T follicular helper cell (primary cell): ENCODE data around the gene ITGB5.

ENCODE experiments used
- DNase-seq: peaks from one replicate; pipeline ENCODE4 v3.0.0-alpha.2; 2020; ENCODE audit warnings: low read depth
- total RNA-seq, 2 experiments: gene quantifications; one replicate each; lab custom pipeline; 2026; lab: John Stamatoyannopoulos, UW

ITGB5 gene, protein sequence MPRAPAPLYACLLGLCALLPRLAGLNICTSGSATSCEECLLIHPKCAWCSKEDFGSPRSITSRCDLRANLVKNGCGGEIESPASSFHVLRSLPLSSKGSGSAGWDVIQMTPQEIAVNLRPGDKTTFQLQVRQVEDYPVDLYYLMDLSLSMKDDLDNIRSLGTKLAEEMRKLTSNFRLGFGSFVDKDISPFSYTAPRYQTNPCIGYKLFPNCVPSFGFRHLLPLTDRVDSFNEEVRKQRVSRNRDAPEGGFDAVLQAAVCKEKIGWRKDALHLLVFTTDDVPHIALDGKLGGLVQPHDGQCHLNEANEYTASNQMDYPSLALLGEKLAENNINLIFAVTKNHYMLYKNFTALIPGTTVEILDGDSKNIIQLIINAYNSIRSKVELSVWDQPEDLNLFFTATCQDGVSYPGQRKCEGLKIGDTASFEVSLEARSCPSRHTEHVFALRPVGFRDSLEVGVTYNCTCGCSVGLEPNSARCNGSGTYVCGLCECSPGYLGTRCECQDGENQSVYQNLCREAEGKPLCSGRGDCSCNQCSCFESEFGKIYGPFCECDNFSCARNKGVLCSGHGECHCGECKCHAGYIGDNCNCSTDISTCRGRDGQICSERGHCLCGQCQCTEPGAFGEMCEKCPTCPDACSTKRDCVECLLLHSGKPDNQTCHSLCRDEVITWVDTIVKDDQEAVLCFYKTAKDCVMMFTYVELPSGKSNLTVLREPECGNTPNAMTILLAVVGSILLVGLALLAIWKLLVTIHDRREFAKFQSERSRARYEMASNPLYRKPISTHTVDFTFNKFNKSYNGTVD
- total RNA-seq = 0.22 to 3.7 reads per million in 2 experiments

DNA sequence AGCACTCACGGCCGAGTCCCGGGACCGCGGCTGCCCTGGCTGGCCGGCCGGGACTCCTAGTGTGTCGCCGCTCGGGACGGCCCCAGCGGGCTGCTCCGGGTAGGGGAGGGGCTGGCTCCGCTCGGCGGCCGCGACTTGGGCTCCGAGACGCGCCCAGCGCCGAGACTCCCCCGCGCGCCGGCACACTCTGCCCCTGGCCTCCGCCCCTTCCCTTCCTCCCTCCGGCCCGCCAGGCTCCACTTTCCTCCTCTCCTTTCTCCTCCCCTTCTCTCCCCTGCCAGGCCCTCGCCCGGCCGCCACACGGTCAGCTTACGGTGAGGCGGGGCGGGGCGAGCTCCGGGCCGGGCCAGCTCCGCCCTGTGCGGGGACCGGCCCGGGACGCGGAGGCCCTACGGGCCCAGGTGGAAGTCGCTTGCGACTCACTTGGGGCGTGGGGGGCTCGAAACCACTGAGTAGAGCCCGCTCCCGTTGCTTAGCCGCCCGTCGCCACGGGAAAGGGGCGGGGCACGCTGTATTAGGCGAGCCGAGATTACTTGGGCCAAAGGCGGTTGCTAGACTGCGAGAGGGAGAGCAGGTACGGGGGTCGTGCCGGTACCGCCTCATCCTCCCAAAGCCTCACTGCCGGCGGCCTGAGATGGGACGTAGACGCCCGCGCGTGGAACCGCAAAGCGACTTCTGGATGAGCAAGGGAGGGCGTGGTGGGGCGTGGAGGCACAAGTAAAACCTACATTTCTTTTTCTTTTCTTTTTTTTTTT, at the start of gene ITGB5:
TSS of gene ITGB5 (minus strand) at position 189 of the 755 bp plus-strand sequence. CDS start 365 bp downstream, outside the sequence.
- DNase-seq = no peak

DNA sequence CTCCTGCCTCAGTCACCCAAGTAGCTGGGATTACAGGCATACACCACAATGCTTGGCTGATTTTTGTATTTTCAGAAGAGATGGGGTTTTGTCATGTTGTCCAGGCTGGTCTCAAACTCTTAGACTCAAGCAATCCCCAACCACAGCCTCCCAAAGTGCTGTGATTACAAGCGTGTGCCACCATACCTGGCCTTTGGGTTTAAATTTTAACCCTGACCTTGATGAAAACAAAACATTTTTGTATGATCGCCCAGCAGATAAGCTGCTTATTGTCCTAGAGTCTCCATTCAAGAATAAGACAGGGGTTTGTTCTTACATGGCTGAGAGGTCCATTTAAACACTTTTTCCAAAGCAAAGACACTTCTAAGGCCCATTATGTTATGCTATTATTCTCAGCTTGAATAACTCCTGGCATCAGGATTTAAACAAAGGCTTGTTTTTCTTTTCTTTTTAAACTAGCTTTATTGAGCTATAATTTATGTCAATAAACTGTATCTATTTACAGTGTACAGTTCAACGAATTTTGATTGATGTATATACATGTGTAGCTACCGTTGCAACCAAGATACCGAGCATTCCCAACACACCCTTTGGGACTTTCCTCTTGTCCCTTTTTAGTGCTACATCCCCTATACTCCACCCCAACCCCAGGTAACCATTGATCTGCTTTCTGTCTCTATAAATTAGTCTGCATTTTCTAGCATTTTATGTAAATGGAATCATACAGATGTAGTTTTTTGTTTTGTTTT, 48.8 kb upstream of the ITGB5 start:
- DNase-seq = no peak

DNA sequence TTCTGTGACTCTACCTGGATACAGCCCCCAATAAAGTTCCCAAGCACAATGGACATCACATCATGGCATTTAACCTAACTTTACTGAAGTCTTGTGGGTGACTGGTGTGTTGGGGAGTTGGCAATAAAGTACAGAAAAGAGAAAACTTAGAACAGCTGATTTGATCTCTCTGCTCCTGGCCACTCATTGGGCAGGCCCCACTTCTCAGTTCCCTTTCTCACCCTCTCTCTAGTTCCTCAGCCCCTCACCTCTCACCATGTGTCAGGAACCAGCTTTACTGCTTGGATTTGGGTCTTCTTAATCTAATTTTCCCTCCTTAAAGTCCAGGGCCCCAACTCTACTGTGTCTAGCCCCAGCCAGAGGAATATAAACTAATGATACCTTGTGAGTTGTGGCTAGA, 48.1 kb upstream of the ITGB5 start:
- no peak for DNase-seq

DNA sequence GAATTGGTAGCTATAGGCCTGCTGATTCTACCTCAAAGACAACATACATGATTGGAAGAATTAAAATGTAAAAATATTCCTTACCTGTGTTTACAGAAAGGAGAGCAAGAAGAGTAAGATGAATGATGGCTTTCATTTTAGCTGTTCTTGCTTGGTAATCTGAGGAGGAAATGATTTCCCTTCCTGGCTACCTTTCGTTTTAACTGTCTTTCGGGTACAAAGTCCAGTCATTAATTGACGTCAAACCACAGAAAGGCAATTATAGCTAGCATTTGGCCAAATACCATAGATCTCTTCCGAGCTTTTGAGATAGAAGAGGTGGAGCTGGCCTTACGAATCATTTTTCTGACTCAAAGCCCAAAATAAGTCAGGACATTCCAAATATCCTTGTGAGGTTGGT, 47.4 kb upstream of the ITGB5 start, which contains the start of gene MUC13:
TSS of gene MUC13 (minus strand) at position 175 of the 400 bp plus-strand sequence. CDS start at position 136, 39 bp downstream.
- no peak for DNase-seq

DNA sequence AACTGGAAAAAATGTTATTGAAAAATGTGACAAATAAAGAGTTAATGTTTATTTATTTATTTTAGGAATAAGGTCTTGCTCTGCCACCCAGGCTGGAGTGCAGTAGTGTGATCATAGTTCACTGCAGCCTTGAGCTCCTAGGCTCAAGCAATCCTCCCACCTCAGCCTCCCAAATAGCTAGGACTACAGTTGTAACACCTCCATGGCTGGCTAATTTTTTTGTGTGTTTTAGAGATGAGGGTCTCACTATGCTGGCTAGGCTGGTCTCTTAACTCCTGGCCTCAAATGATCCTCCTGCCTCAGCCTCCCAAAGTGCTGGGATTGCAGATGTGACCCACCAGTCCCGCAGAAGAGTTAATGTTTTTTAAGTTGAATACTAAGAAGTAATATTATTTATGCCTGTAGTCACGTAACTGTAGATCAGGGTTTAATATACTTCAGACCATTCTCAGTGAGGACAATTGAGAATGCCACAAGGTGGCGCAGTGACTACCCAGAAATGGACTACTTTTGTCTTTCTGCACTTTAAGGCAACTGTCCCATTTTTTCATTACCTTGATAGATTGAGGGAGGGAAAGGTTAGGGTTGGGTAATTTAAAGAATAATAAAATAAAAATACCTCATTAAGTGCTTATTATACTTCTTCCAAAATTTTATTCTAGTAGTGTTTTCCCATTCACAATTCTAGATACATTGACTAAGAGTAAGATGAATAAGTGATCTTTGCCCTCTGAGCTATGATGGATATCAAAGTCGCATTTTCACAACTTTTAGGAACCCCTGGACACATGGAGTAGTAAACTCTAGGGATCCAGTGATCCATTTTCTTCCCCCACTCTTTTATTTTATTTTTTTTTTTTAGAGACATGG, 41.4 kb upstream of the ITGB5 start:
- DNase-seq = peak; percentile 28

DNA sequence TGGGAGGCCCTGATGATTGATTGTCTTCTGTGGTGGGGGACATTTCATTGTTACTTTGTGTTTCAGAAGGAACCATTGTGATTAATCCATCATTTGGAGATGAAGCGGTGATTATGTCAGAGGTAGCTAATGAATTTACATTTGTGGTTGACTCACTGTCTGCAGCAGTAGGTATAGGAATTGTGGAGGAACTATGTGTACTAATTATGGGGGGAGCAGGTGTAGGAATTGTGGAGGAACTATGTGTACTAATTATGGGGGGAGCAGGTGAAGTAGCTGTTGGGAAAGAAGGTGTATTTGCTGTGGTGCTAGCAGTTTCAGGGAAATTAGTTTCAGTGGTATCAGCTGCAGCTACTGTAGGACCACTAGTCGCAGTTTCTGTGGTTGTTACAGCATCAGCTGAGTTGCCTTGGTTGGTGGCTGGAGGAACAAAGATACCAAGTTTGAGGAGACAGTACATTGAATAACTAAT, 40.4 kb upstream of the ITGB5 start:
- no peak for DNase-seq

DNA sequence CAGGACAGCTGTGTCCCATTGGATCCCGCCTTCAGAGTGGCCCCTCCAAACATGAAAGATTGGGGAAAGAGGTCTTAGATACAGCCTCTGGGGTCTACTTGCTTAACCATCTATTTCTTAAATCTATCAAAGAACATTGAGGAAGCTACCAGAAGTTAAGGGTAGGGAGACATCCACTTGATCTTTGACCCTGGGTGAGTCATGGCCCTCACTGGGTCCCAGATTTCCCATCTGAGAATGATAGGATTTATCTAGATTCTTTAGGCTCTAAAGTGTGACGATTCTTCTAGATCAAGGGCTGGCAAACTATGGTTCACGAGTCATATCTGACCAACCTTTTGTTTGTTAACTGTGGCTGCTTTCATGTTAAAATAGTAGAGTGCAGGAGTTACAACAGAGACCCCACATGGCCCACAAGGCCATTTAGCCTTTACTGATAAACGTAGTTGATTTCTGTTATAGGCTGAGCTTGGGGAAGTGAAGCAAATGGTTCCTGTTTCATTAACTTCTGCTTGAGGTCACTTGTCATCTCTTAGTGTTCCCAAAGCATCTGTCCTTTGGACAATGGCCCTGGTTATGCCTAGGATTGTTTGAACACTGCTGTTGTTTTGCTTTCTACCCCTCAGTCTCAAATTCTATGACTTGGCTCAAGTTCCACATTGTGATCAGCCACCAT, 39.4 kb upstream of the ITGB5 start:
- no peak for DNase-seq

DNA sequence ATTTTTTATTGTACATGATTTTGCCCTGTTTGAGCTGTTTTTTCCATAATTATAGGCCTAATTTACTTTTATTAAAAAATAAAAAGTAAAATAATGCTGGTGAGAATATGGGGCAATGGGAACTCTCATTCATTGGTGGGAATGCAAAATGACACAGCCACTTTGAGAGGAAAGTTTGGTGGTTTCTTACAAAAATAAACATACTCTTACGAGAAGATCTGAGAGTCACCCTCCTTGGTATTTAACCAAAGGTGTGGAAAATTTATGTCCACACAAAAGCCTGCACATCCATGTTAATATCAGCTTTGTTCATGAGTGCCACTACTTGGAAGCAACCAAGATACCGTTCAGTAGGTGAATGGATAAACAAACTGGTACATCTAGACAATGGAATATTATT, 37.6 kb upstream of the ITGB5 start:
- no peak for DNase-seq

DNA sequence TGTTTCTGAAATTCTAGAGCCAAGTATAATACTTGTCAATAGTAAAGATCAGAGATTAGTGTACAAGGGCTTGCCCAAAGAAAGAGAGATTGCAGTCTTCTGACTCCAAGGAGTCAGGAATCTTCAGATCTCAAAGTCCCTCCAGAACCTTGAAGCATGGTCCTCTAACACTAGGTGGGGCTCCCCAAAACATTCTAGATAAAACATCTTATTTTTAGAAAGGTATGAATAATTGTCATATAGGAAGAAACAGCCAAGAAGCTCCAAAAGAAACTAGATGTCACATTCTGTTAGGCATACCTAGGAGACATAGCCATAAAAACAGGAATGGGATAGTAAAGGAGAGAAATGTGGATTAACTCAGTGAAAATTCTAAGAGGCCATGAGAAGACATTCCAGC, 36.7 kb upstream of the ITGB5 start:
- no peak for DNase-seq

DNA sequence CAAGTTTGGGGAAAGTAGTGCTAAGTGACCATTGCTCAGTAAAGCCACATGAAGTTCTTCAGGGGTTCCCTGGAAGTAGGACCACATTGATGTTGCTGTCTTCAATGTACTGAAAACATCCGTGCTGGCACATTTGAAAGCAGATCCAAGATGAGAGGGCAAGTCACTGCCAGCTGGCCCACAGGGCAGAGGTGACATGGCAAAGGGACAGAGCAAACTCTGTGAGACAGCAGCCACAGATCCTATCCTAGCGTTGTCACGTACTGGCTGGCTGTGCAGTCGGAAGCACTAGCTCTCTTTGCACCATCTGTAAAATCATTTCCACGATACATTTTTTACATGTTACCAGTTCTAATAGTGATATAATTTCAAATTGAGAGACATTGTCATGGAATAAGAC, 33.6 kb upstream of the ITGB5 start:
- DNase-seq = no peak

DNA sequence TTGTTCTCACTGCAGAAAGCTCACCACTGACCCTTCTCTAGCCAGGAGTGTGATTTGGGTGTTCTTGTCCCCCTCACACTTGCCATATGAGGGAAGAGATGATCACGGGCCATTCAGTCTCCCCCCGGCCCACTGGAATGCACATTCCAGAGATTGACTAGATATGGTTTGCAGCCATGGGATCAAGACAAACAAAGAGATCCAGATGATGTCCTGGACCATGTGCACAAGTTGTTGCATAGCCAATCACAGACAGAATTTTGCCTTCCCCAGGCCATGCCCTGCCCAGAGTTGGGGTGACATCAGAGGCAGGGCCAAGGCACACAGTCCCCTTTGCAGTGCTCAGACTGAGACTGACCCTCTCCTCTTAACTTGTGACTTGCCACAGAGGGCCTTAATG, 32.6 kb upstream of the ITGB5 start:
- no peak for DNase-seq

DNA sequence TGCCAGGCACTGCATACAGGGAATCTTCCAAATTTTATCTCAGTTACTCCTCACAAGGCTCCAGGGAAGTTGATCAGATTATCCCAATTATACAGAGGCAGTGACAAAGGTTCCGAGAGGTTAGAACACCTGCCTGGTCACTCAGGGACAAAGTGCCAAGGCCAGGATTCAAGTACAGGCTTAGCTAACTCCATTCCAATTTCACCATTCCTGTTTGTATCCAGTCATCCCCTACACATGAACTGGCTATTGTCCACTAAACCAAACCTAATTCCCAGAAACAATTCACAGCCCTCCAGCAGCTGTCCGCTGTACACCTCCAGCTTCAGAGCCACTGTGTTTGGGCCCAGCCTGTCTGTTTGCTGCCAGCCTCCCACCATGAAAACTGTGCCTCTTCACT, 31.4 kb upstream of the ITGB5 start:
- no peak for DNase-seq

DNA sequence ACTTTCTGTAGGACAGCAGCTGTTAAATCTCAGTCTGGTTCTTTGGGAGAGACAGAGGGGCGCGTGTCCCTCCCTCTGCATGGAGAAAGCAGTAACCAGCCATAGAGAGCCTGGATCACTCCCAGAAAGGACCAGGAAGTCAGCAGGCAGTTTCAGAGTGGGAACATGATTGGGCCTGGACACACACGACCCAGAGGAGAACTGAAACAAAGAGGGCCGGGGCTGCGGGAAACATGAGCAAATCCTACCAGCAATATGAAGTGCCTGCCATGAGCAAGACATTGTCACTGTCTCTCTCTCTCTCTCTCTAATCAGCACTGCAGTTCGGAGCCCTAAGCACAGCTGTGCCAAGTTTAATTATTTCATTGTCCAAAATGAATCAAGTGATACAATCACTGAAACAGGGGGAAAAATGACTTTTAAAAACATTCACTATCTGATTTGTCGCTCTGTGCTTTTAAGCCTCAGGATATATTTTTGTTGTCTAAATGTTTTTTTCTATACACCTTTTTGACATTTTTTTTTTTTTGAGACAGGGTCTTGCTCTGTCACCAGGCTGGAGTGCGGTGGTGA, 29.8 kb upstream of the ITGB5 start:
- no peak for DNase-seq

DNA sequence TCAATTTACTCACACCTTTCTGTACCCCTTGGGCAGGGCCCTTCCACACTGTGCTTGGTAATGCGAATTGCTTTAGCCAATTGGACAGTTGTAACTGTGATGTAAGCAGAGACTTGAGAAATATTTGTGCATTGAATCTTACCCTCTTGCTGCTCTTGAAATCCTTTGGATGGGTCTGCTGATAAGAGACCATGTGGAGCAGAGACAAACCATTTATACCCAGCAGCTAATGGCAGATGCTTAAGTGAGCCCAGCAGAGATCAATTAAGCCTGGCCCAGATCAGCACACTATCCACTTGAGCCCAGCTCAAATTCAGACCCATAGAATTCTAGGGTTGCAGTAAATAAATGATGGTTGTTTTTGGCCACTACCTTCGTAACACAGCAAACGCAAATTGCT, 28.1 kb upstream of the ITGB5 start:
- no peak for DNase-seq

DNA sequence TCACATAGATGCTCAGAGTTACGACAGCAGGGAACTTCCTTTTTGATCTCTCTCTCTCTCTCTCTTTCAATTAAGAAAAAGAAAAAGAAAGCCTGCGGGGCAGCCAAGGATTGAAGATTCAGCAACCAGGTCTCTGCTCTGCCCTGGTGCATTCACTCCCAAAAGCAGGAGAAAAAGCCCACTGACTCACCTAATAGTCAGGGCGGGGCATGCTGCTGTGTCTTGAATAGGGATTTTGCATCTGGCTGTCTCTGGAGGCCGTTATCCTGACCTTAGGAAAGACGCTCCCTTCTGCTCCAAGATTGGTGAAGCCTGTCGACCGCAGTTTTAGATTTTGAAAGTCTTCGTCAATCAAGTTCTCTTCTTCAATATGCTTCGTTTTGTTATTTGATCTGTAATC, 20.8 kb upstream of the ITGB5 start:
- DNase-seq = no peak

DNA sequence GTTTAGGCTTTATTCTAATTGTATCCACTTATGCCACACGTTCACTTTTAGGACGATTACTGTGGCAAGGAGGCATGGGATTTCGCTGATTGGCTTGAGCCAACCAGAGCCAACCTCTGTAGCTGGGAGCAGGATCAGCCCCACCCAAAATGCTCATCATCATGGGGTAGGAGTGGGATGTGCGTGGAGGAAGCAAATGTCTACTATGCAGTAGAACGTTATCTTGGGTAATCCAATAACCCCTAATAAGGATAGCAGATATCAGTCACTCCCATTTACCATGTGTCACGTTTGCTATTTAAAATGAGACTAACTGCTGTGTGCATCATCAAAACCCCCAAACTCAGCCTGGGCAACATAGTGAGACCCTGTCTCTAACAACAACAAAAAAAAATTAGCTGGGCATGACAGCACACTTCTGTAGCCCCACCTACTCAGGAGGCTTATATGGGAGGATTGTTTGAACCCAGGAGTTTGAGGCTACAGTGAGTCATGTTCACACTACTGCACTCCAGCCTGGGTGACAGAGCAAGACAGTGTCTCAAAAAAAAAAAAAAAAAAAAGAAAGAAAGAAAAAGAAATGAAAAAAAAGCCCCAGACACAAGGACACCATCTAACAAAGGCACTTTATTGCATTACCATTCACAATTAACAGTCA, 17.8 kb upstream of the ITGB5 start:
- no peak for DNase-seq

DNA sequence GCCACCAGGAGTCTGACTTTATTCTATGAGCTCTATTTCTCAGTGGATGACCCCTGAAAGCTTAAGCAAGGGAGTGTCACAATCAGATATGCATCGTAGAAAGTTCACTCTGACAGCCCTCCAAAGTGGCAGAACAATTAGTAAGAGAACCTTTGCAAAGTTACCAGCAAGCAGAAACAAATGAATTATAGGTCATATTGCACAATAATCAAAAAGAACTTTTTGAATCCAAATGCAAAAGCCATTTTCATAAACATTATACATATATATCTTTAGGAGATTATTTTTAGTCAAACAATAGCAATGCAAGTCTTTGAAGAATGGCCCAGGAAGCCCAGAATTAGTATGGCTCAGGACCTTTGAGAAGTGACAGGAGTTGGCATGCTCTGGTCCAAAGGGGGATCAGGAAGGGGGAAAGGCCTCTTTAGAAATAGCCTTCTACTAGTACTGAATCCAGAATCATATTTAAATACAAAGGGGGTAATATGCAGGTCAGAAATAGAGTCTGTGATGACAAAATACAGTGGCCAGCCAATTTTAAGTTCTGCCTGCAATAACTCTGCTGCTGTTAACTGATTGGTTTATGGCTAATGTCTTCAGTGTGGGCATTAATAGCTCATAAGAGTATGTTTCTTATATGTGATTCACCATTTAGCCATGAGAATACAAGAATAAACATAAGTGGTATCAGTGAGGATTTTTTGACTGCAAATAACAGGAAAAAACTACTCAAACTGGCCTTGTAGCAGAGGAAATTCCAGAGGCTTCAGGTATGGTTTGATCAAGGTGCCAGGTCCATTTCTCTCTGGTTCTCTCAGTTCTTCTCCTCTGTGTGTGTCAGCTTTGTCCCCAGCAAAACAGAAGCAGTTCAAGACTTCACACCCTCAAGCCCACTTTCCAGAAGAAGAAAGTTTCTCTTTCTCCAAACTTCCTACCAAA, 17.0 kb upstream of the ITGB5 start:
- DNase-seq = no peak
